Measurements from ENCODE around the gene CST9.

The CST9 gene

GRCh38 chr20:23641936-23642751 lies 36.4 kb upstream of the CST9 start:
- peaks cover 6% of the 10 kb centered on the region for H3K4me1 ChIP-seq (ENCODE audit: insufficient read depth, insufficient read length)
- no peak for DNase-seq (ENCODE audit: low read depth, low spot score)
- no peaks in the 10 kb centered on the region for H3K9me3 ChIP-seq (ENCODE audit: insufficient read depth, low read length)
- no peak overlapping the region for H3K9ac ChIP-seq (ENCODE audit: insufficient read length, low read depth)
- no peaks in the 10 kb centered on the region for H3K36me3 ChIP-seq (ENCODE audit: insufficient read depth, insufficient read length, low read length)
- no peak overlapping the region for H3K4me3 ChIP-seq (ENCODE audit: insufficient read length, low read depth)
- no peaks in the 10 kb centered on the region for H3K27me3 ChIP-seq (ENCODE audit: insufficient read depth, insufficient read length)
- no peak for TF ChIP-seq ZNF274 (IDR thresholded peaks at IDR 0.05; ENCODE audit: low read depth, low read length)
- TF ChIP-seq YY1 (IDR thresholded peaks at IDR 0.05; ENCODE audit: insufficient read depth, insufficient read length), result no peak
- TF ChIP-seq SUZ12 (IDR thresholded peaks at IDR 0.05; ENCODE audit: extremely low read depth, insufficient read depth, insufficient read length), result no peak

- TF ChIP-seq SUZ12 (IDR thresholded peaks at IDR 0.05; ENCODE audit: extremely low read depth, insufficient read depth, insufficient read length), result no peak
- TF ChIP-seq YY1 (IDR thresholded peaks at IDR 0.05; ENCODE audit: insufficient read depth, insufficient read length), result no peak
- TF ChIP-seq ZNF274 (IDR thresholded peaks at IDR 0.05; ENCODE audit: low read depth, low read length), result no peak
- Histone ChIP-seq H3K4me1 (ENCODE audit: insufficient read depth, insufficient read length) (peaks cover 11% of the 10 kb centered on the region), H3K4me3 (ENCODE audit: insufficient read length, low read depth) (no peak overlapping the region), H3K36me3 (ENCODE audit: insufficient read depth, insufficient read length, low read length) (peaks cover 3% of the 10 kb centered on the region), H3K9ac (ENCODE audit: insufficient read length, low read depth) (no peak overlapping the region), H3K9me3 (ENCODE audit: insufficient read depth, low read length) (no peaks in the 10 kb centered on the region), H3K27me3 (ENCODE audit: insufficient read depth, insufficient read length) (peaks cover 3% of the 10 kb centered on the region)
- DNase-seq (ENCODE audit: low read depth, low spot score), result no peak
Measured at GRCh38 chr20:23640671-23641667, 35.3 kb upstream of the CST9 start.

GRCh38 chr20:23640018-23640601 lies 34.4 kb upstream of the CST9 start:
- no peak overlapping the region for H3K9ac ChIP-seq (ENCODE audit: insufficient read length, low read depth)
- H3K27me3 ChIP-seq (ENCODE audit: insufficient read depth, insufficient read length), result peaks cover 3% of the 10 kb centered on the region
- peaks cover 11% of the 10 kb centered on the region for H3K4me1 ChIP-seq (ENCODE audit: insufficient read depth, insufficient read length)
- peaks cover 8% of the 10 kb centered on the region for H3K36me3 ChIP-seq (ENCODE audit: insufficient read depth, insufficient read length, low read length)
- no peak for DNase-seq (ENCODE audit: low read depth, low spot score)
- H3K9me3 ChIP-seq (ENCODE audit: insufficient read depth, low read length), result no peaks in the 10 kb centered on the region
- no peak for TF ChIP-seq YY1 (IDR thresholded peaks at IDR 0.05; ENCODE audit: insufficient read depth, insufficient read length)
- TF ChIP-seq ZNF274 (IDR thresholded peaks at IDR 0.05; ENCODE audit: low read depth, low read length), result no peak
- TF ChIP-seq SUZ12 (IDR thresholded peaks at IDR 0.05; ENCODE audit: extremely low read depth, insufficient read depth, insufficient read length), result no peak
- no peak overlapping the region for H3K4me3 ChIP-seq (ENCODE audit: insufficient read length, low read depth)

GRCh38 chr20:23639490-23639958 lies 33.8 kb upstream of the CST9 start:
- Histone ChIP-seq H3K4me3 (ENCODE audit: insufficient read length, low read depth) (no peak overlapping the region), H3K9ac (ENCODE audit: insufficient read length, low read depth) (no peak overlapping the region), H3K4me1 (ENCODE audit: insufficient read depth, insufficient read length) (peaks cover 11% of the 10 kb centered on the region), H3K27me3 (ENCODE audit: insufficient read depth, insufficient read length) (peaks cover 3% of the 10 kb centered on the region), H3K36me3 (ENCODE audit: insufficient read depth, insufficient read length, low read length) (peaks cover 14% of the 10 kb centered on the region), H3K9me3 (ENCODE audit: insufficient read depth, low read length) (no peaks in the 10 kb centered on the region)
- DNase-seq (ENCODE audit: low read depth, low spot score), result no peak
- TF ChIP-seq YY1 (IDR thresholded peaks at IDR 0.05; ENCODE audit: insufficient read depth, insufficient read length) (no peak), ZNF274 (IDR thresholded peaks at IDR 0.05; ENCODE audit: low read depth, low read length) (no peak), SUZ12 (IDR thresholded peaks at IDR 0.05; ENCODE audit: extremely low read depth, insufficient read depth, insufficient read length) (no peak)

GRCh38 chr20:23638309-23638708 lies 32.6 kb upstream of the CST9 start:
- no peak overlapping the region for H3K4me3 ChIP-seq (ENCODE audit: insufficient read length, low read depth)
- H3K9ac ChIP-seq (ENCODE audit: insufficient read length, low read depth), result no peak overlapping the region
- no peak for DNase-seq (ENCODE audit: low read depth, low spot score)
- TF ChIP-seq SUZ12 (IDR thresholded peaks at IDR 0.05; ENCODE audit: extremely low read depth, insufficient read depth, insufficient read length) (no peak), YY1 (IDR thresholded peaks at IDR 0.05; ENCODE audit: insufficient read depth, insufficient read length) (no peak), ZNF274 (IDR thresholded peaks at IDR 0.05; ENCODE audit: low read depth, low read length) (no peak)
- no peaks in the 10 kb centered on the region for H3K9me3 ChIP-seq (ENCODE audit: insufficient read depth, low read length)
- peaks cover 3% of the 10 kb centered on the region for H3K27me3 ChIP-seq (ENCODE audit: insufficient read depth, insufficient read length)
- peaks cover 22% of the 10 kb centered on the region for H3K36me3 ChIP-seq (ENCODE audit: insufficient read depth, insufficient read length, low read length)
- peaks cover 11% of the 10 kb centered on the region for H3K4me1 ChIP-seq (ENCODE audit: insufficient read depth, insufficient read length)

GRCh38 chr20:23637282-23638221 lies 31.8 kb upstream of the CST9 start, which contains the start of gene CST3:
Gene CST3 (minus strand): TSS chr20:23637955. CDS start chr20:23637862, 93 bp downstream.
- DNase-seq (ENCODE audit: low read depth, low spot score), result peak; percentile 49
- Histone ChIP-seq H3K4me1 (ENCODE audit: insufficient read depth, insufficient read length) (peaks cover 11% of the 10 kb centered on the region), H3K36me3 (ENCODE audit: insufficient read depth, insufficient read length, low read length) (peaks cover 28% of the 10 kb centered on the region), H3K27me3 (ENCODE audit: insufficient read depth, insufficient read length) (peaks cover 3% of the 10 kb centered on the region), H3K9me3 (ENCODE audit: insufficient read depth, low read length) (no peaks in the 10 kb centered on the region), H3K9ac (ENCODE audit: insufficient read length, low read depth) (peak within 1 kb of the TSS; percentile 76), H3K4me3 (ENCODE audit: insufficient read length, low read depth) (peak within 1 kb of the TSS; percentile 68)
- TF ChIP-seq ZNF274 (IDR thresholded peaks at IDR 0.05; ENCODE audit: low read depth, low read length) (no peak), SUZ12 (IDR thresholded peaks at IDR 0.05; ENCODE audit: extremely low read depth, insufficient read depth, insufficient read length) (no peak), YY1 (IDR thresholded peaks at IDR 0.05; ENCODE audit: insufficient read depth, insufficient read length) (no peak)

All from NT2/D1 (cell line).